Measurements from ENCODE around the gene KHDC4.
"Not testable (repeated sequence)": the region's sequence is repeated elsewhere in the genome, so short reads cannot be mapped to it uniquely, and the experiment has no call there.

Gene KHDC4

GRCh38 chr1:155910621-155911121, 23.5 kb downstream of the KHDC4 start:
- no peak for DNase-seq (ENCODE audit: extremely low read depth in 1 of 2, low read depth in 1 of 2)

GRCh38 chr1:155909894-155910293, 24.3 kb downstream of the KHDC4 start:
- no peak for DNase-seq (ENCODE audit: extremely low read depth in 1 of 2, low read depth in 1 of 2)

GRCh38 chr1:155904261-155904660, 30.0 kb downstream of the KHDC4 start:
- DNase-seq (ENCODE audit: extremely low read depth in 1 of 2, low read depth in 1 of 2) = no peak

- no peak for DNase-seq (ENCODE audit: extremely low read depth in 1 of 2, low read depth in 1 of 2)
These were observed 34.1 kb downstream of the KHDC4 start for GRCh38 chr1:155900161-155900560.

- no peak for DNase-seq (ENCODE audit: extremely low read depth in 1 of 2, low read depth in 1 of 2)
These were observed 34.5 kb downstream of the KHDC4 start for GRCh38 chr1:155899683-155900082.

- DNase-seq (ENCODE audit: extremely low read depth in 1 of 2, low read depth in 1 of 2) = no peak
These were observed 35.3 kb downstream of the KHDC4 start for GRCh38 chr1:155898888-155899287.

GRCh38 chr1:155897746-155898145, 36.5 kb downstream of the KHDC4 start:
- DNase-seq (ENCODE audit: extremely low read depth in 1 of 2, low read depth in 1 of 2) = no peak

- DNase-seq (ENCODE audit: extremely low read depth in 1 of 2, low read depth in 1 of 2) = not testable (repeated sequence)
These were observed 37.7 kb downstream of the KHDC4 start for GRCh38 chr1:155896476-155896875.

GRCh38 chr1:155895617-155896016, 38.6 kb downstream of the KHDC4 start:
- not testable (repeated sequence) for DNase-seq (ENCODE audit: extremely low read depth in 1 of 2, low read depth in 1 of 2)

GRCh38 chr1:155893389-155894142, 40.6 kb downstream of the KHDC4 start:
- no peak for DNase-seq (ENCODE audit: extremely low read depth in 1 of 2, low read depth in 1 of 2)

GRCh38 chr1:155892796-155893195, 41.4 kb downstream of the KHDC4 start:
- no peak for DNase-seq (ENCODE audit: extremely low read depth in 1 of 2, low read depth in 1 of 2)

- DNase-seq (ENCODE audit: extremely low read depth in 1 of 2, low read depth in 1 of 2) = no peak
These were observed 44.0 kb downstream of the KHDC4 start for GRCh38 chr1:155890251-155890650.

GRCh38 chr1:155889566-155889965, 44.6 kb downstream of the KHDC4 start:
- no peak for DNase-seq (ENCODE audit: extremely low read depth in 1 of 2, low read depth in 1 of 2)

- DNase-seq (ENCODE audit: extremely low read depth in 1 of 2, low read depth in 1 of 2) = no peak
These were observed 45.7 kb downstream of the KHDC4 start for GRCh38 chr1:155888481-155888880.

- DNase-seq (ENCODE audit: extremely low read depth in 1 of 2, low read depth in 1 of 2) = no peak
These were observed 49.2 kb downstream of the KHDC4 start for GRCh38 chr1:155884982-155885381.

GRCh38 chr1:155884031-155884960, 49.9 kb downstream of the KHDC4 start:
- no peak for DNase-seq (ENCODE audit: extremely low read depth in 1 of 2, low read depth in 1 of 2)

GRCh38 chr1:155882766-155883165, 51.4 kb downstream of the KHDC4 start:
- no peak for DNase-seq (ENCODE audit: extremely low read depth in 1 of 2, low read depth in 1 of 2)

- no peak for DNase-seq (ENCODE audit: extremely low read depth in 1 of 2, low read depth in 1 of 2)
These were observed 52.0 kb downstream of the KHDC4 start for GRCh38 chr1:155882235-155882634.

GRCh38 chr1:155880950-155881349, 53.3 kb downstream of the KHDC4 start:
- DNase-seq (ENCODE audit: extremely low read depth in 1 of 2, low read depth in 1 of 2) = no peak

- no peak for DNase-seq (ENCODE audit: extremely low read depth in 1 of 2, low read depth in 1 of 2)
These were observed 54.0 kb downstream of the KHDC4 start for GRCh38 chr1:155880251-155880650.

GRCh38 chr1:155877945-155878344, 56.3 kb downstream of the KHDC4 start:
- DNase-seq (ENCODE audit: extremely low read depth in 1 of 2, low read depth in 1 of 2) = no peak

GRCh38 chr1:155873860-155874259, 60.4 kb downstream of the KHDC4 start:
- DNase-seq (ENCODE audit: extremely low read depth in 1 of 2, low read depth in 1 of 2) = no peak

Data from stimulated activated CD8-positive, alpha-beta memory T cell treated with anti-CD3 and anti-CD28 coated beads, Interleukin-7, amount 100 ng/mL, for 48 hours (primary cell).